T47D (cell line): Measurements from ENCODE around the gene SLITRK3.

Source experiments
- DNase-seq, 2 experiments: peaks; one replicate each; pipeline versions ENCODE4 v3.0.0 to v3.0.0-alpha.2; 2011 to 2012; ENCODE audit warnings: low read depth in 1 of 2, low spot score in 1 of 2
- JUND ChIP-seq: IDR thresholded peaks from 2 replicates; pipeline ENCODE4 v1.6.1; 2012; ENCODE audit warnings: low read depth
- in situ Hi-C: cut with HindIII; loops from 2 replicates; pipeline ENCODE4 v1.10.0; 2016; ENCODE audit warnings: low sequenced_read_pairs, low pct_unique_long_range_greater_than_20kb

Gene SLITRK3

GRCh38 chr3:165202995-165203394 is 6.8 kb upstream of the SLITRK3 start:
- no peak for TF ChIP-seq JUND
- in situ Hi-C loops = no loop called here
- no peak for DNase-seq

GRCh38 chr3:165201964-165202363 is 5.8 kb upstream of the SLITRK3 start:
- DNase-seq = no peak
- in situ Hi-C loops = no loop called here
- TF ChIP-seq JUND = no peak

GRCh38 chr3:165197481-165197800 is 1.3 kb upstream of the SLITRK3 start:
- in situ Hi-C loops = no loop called here
- no peak for DNase-seq
- no peak for TF ChIP-seq JUND

- no peak for DNase-seq
- in situ Hi-C loops = no loop called here
- no peak for TF ChIP-seq JUND
Observed at GRCh38 chr3:165196577-165197480, 645 bp upstream of the SLITRK3 start.

GRCh38 chr3:165195241-165195639 is 944 bp downstream of the SLITRK3 start:
- no peak for DNase-seq
- in situ Hi-C loops = no loop called here

GRCh38 chr3:165194511-165195240 is 1.5 kb downstream of the SLITRK3 start:
- in situ Hi-C loops = no loop called here
- TF ChIP-seq JUND = no peak
- no peak for DNase-seq

More at GRCh38 chr3:165195241-165195639, 944 bp downstream of the SLITRK3 start:
- TF ChIP-seq JUND = no peak

GRCh38 chr3:165193366-165194254 is 2.6 kb downstream of the SLITRK3 start:
- in situ Hi-C loops = no loop called here
- peak; percentile 44 to 64 for DNase-seq
- TF ChIP-seq JUND = no peak

GRCh38 chr3:165192610-165193192 is 3.5 kb downstream of the SLITRK3 start:
- in situ Hi-C loops = no loop called here
- peak in 1 of 2 experiments; percentile 19 for DNase-seq
- no peak for TF ChIP-seq JUND

GRCh38 chr3:165191491-165191890 is 4.7 kb downstream of the SLITRK3 start:
- in situ Hi-C loops = no loop called here
- DNase-seq = no peak
- TF ChIP-seq JUND = no peak

GRCh38 chr3:165188452-165188851 is 7.7 kb downstream of the SLITRK3 start:
- TF ChIP-seq JUND = no peak
- DNase-seq = no peak
- in situ Hi-C loops = no loop called here

GRCh38 chr3:165185707-165186327 is 10.4 kb downstream of the SLITRK3 start:
- peak; percentile 55 to 85 for DNase-seq
- TF ChIP-seq JUND = no peak
- in situ Hi-C loops = no loop called here

- in situ Hi-C loops = no loop called here
- DNase-seq = no peak
- no peak for TF ChIP-seq JUND
Observed at GRCh38 chr3:165181556-165181955, 14.6 kb downstream of the SLITRK3 start.
